OCI-LY1 (cell line): ENCODE results near the gene DNAH11.
"Not testable (repeated sequence)": the region's sequence is repeated elsewhere in the genome, so short reads cannot be mapped to it uniquely, and the experiment has no call there.

Experiments used
- H2AFZ ChIP-seq: fragments of 200-600 bp; sonication (generic), shearing (Covaris generic); 2 replicates; pipeline ENCODE4 v1.6.0; 2014; ENCODE audit warnings: antibody characterized with exemption, mild to moderate bottlenecking, low read length
- H3F3A ChIP-seq: fragments of 200-600 bp; sonication (generic), shearing (Covaris generic); 2 replicates; pipeline ENCODE4 v1.6.0; 2014; ENCODE audit warnings: mild to moderate bottlenecking, antibody characterized with exemption, low read length, moderate library complexity; ENCODE audit not compliant: insufficient read depth
- H3K27ac ChIP-seq: fragments of 200-600 bp; sonication (generic); 2 replicates; pipeline ENCODE4 v1.5.1; 2014; ENCODE audit warnings: low read length, mixed run types, mild to moderate bottlenecking, low read depth; ENCODE audit not compliant: poor library complexity, severe bottlenecking
- H3K27me3 ChIP-seq: fragments of 200-600 bp; sonication (generic); 2 replicates; pipeline ENCODE4 v1.6.0; 2014; ENCODE audit warnings: antibody characterized with exemption, mild to moderate bottlenecking, low read length, moderate library complexity; ENCODE audit not compliant: insufficient read depth
- H3K36me3 ChIP-seq: fragments of 200-600 bp; sonication (generic); 2 replicates; pipeline ENCODE4 v1.6.1; 2014; ENCODE audit warnings: mild to moderate bottlenecking, antibody characterized with exemption, low read length, moderate library complexity, mixed read lengths; ENCODE audit not compliant: insufficient read depth
- H3K4me1 ChIP-seq: fragments of 200-600 bp; sonication (generic); 2 replicates; pipeline ENCODE4 v1.5.1; 2014; ENCODE audit warnings: mild to moderate bottlenecking, low read length, moderate library complexity; ENCODE audit not compliant: insufficient read depth, severe bottlenecking
- H3K4me2 ChIP-seq: fragments of 200-600 bp; sonication (generic), shearing (Covaris generic); 2 replicates; pipeline ENCODE4 v1.6.1; 2014; ENCODE audit warnings: low read length
- H3K4me3 ChIP-seq: fragments of 200-600 bp; sonication (generic); 2 replicates; pipeline ENCODE4 v1.5.1; 2014; ENCODE audit warnings: low read length, low read depth, mild to moderate bottlenecking, mixed read lengths; ENCODE audit not compliant: poor library complexity, severe bottlenecking
- H3K79me2 ChIP-seq: fragments of 200-600 bp; shearing (Covaris generic); 2 replicates; pipeline ENCODE4 v1.6.1; 2016; ENCODE audit warnings: mixed run types, low read length, mixed read lengths; ENCODE audit not compliant: insufficient read depth
- H3K9ac ChIP-seq: fragments of 200-600 bp; sonication (generic), shearing (Covaris generic); 2 replicates; pipeline ENCODE4 v1.6.1; 2014; ENCODE audit warnings: mild to moderate bottlenecking, low read length, mixed read lengths
- H3K9me2 ChIP-seq: fragments of 200-600 bp; sonication (generic), shearing (Covaris generic); 2 replicates; pipeline ENCODE4 v1.6.1; 2014; ENCODE audit warnings: low read depth, mild to moderate bottlenecking, low read length, mixed read lengths
- H3K9me3 ChIP-seq: fragments of 200-600 bp; shearing (Covaris generic); 2 replicates; pipeline ENCODE4 v1.6.1; 2014; ENCODE audit warnings: low read length, mixed read lengths
- H4K20me1 ChIP-seq: fragments of 200-600 bp; sonication (generic), shearing (Covaris generic); 2 replicates; pipeline ENCODE4 v1.6.0; 2016; ENCODE audit warnings: mild to moderate bottlenecking, low read length; ENCODE audit not compliant: insufficient read depth
- CTCF ChIP-seq: fragments of 200-600 bp; sonication (generic), shearing (Covaris generic); IDR thresholded peaks from 2 replicates; pipeline ENCODE4 v1.5.1; 2017; ENCODE audit warnings: mild to moderate bottlenecking, antibody characterized with exemption, low read length, moderate library complexity, mixed read lengths
- EZH2 ChIP-seq: fragments of 200-600 bp; sonication (generic), shearing (Covaris generic); IDR thresholded peaks from 2 replicates; pipeline ENCODE4 v1.8.0; 2017; ENCODE audit warnings: borderline replicate concordance, mixed run types, mild to moderate bottlenecking, antibody characterized with exemption, low read length, moderate library complexity, mixed read lengths

Gene DNAH11

GRCh38 chr7:21923658-21924057, 380.8 kb downstream of the DNAH11 start:
- Histone ChIP-seq H3K27me3 (no peaks in the 10 kb centered on the region), H3F3A (no peaks in the 10 kb centered on the region), H3K9me3 (no peaks in the 10 kb centered on the region), H3K36me3 (no peaks in the 10 kb centered on the region), H3K9ac (no peak overlapping the region), H3K4me3 (no peak overlapping the region), H3K4me2 (no peak overlapping the region), H3K27ac (no peak overlapping the region), H2AFZ (no peak overlapping the region), H3K79me2 (no peaks in the 10 kb centered on the region), H3K4me1 (no peaks in the 10 kb centered on the region), H4K20me1 (no peaks in the 10 kb centered on the region), H3K9me2 (no peaks in the 10 kb centered on the region)
- no peak for TF ChIP-seq EZH2
- TF ChIP-seq CTCF, result no peak

- Histone ChIP-seq H3K36me3 (no peaks in the 10 kb centered on the region; the same call in 1 of the 2 replicates), H3K9ac (no peak overlapping the region), H2AFZ (no peak overlapping the region), H3K9me3 (no peaks in the 10 kb centered on the region), H3K4me2 (no peak overlapping the region), H3K27me3 (no peaks in the 10 kb centered on the region), H3K9me2 (no peaks in the 10 kb centered on the region), H3K27ac (no peak overlapping the region), H3K4me3 (no peak overlapping the region), H4K20me1 (no peaks in the 10 kb centered on the region), H3F3A (no peaks in the 10 kb centered on the region), H3K4me1 (no peaks in the 10 kb centered on the region), H3K79me2 (no peaks in the 10 kb centered on the region)
- TF ChIP-seq EZH2 (no peak), CTCF (no peak)
Measured at GRCh38 chr7:21926448-21926847, 383.6 kb downstream of the DNAH11 start.

GRCh38 chr7:21927693-21928092, 384.9 kb downstream of the DNAH11 start:
- Histone ChIP-seq H3K9ac (no peak overlapping the region), H3K4me3 (no peak overlapping the region), H3K4me2 (no peak overlapping the region), H3K27ac (no peak overlapping the region), H4K20me1 (no peaks in the 10 kb centered on the region), H3K9me3 (no peaks in the 10 kb centered on the region), H3K4me1 (no peaks in the 10 kb centered on the region), H3K79me2 (no peaks in the 10 kb centered on the region), H3K9me2 (no peaks in the 10 kb centered on the region), H3K36me3 (no peaks in the 10 kb centered on the region; the same call in 1 of the 2 replicates), H3F3A (no peaks in the 10 kb centered on the region), H2AFZ (no peak overlapping the region), H3K27me3 (no peaks in the 10 kb centered on the region)
- TF ChIP-seq EZH2, result no peak
- no peak for TF ChIP-seq CTCF

GRCh38 chr7:21933293-21933692, 390.5 kb downstream of the DNAH11 start:
- H3K9me3 ChIP-seq, H3K9ac ChIP-seq, H2AFZ ChIP-seq, H3K27me3 ChIP-seq, H3K9me2 ChIP-seq, H3K27ac ChIP-seq, H3K4me3 ChIP-seq, H3F3A ChIP-seq, H3K4me1 ChIP-seq, H4K20me1 ChIP-seq, H3K4me2 ChIP-seq, H3K79me2 ChIP-seq: not testable (repeated sequence)
- H3K36me3 ChIP-seq, result peaks cover 11% of the 10 kb centered on the region; the same call in 1 of the 2 replicates
